NCI-H526 treated with DMSO at 0.1 percent for 48 hours (cell line): ENCODE data around the gene RTKN2.
"Not testable (repeated sequence)": the region's sequence is repeated elsewhere in the genome, so short reads cannot be mapped to it uniquely, and the experiment has no call there.

Experiments used
- DNase-seq: peaks from one replicate; lab custom pipeline; 2025; lab: John Stamatoyannopoulos, UW

Gene RTKN2

DNA sequence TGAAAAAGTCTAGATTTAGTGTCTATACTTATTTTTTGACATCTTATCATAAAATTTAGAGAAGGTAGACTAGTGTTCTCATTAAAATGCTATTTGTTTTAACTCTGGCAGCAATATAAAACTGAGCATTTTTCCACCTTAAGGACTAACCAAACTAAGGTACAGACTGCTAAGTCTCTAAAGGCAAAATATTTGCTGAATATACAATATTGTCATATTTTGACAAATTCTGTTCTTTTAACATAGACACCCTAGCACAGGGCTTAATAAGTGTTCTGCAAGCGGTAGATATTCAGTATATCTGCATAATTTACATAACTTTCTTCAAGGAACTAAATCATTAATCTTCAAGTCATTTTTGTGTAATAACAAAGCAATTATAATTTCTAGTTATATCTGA lies 8.6 kb downstream of the RTKN2 start:
- DNase-seq: no peak

GRCh38 chr10:62259456-62259855 lies 9.2 kb downstream of the RTKN2 start:
- no peak for DNase-seq

DNA sequence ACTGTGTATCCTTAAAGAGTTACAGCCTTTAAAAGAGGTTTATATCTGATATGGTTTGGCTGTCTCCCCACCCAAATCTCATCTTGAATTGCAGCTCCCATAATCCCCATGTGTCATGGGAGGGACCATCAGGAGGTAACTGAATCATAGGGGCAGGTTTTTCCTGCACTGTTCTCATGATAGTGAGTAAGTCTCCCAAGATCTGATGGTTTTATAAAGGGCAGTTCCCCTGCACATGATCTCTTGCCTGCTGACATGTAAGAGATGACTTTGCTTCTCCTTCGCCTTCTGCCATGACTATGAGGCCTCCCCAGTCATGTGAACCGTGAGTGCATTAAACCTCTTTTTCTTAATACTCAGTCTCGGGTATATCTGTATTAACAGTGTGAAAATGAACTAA lies 9.7 kb downstream of the RTKN2 start:
- no peak for DNase-seq

GRCh38 chr10:62253704-62254103 lies 14.9 kb downstream of the RTKN2 start:
- DNase-seq: no peak

DNA sequence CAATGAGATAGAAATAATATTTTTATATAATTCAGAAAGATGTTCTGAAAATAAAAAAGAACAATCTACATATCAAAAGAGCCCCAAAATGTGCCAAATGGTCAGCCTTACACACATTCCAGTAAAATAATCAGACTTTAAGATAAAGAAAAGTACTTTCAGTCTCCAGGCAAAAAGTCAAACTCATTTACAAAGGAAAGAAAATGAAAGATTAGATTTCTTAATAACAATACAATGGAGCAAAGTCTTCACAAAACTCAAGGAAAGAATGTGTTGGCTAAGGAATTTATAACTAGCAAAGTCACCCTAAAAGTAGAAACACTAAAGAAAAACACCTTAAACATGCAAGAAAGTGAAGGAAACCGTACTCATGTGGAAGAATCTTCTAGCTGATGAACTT lies 16.6 kb downstream of the RTKN2 start:
- DNase-seq: no peak

- no peak for DNase-seq
Observed at GRCh38 chr10:62250594-62251198, 17.9 kb downstream of the RTKN2 start.

- DNase-seq: no peak
Observed at GRCh38 chr10:62249957-62250356, 18.7 kb downstream of the RTKN2 start.

DNA sequence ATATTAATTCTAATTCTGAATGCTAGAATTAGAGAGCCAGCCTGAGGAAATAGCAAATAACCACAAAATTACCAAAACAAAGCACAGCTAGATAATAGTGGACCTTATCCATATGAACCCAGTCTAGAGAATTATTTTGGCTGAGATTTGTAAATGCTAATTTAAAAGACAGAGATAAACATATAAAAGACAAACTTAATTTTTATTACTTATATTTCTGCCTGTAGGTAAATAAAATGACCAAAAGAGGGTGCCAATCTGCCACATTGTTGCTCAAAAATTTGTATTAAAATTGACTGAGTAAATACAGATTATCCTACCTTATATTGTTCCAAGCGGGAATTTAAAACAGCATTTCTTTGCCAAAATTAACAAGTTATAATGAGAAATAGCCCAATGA lies 20.2 kb downstream of the RTKN2 start:
- no peak for DNase-seq

GRCh38 chr10:62244785-62245467 lies 23.7 kb downstream of the RTKN2 start:
- no peak for DNase-seq

DNA sequence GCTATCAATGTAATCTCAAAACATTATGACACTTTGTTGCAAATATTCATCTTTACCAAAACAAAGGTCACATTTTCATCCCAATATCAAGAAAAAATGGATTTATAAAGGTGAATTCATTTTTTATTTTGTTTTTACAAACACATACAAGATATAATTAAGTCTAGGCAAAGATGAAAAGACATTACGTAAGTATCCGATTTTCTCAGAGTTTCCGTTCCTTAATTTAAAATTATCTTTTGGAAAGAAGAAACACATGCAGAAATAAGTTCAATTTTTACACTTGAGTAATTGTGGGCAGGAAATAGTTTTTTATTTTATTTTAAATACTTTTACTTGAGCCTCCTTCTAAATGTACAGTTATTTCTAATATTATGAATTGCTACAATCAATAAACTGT lies 24.6 kb downstream of the RTKN2 start:
- DNase-seq: no peak

- DNase-seq: no peak
Observed at GRCh38 chr10:62243647-62243997, 25.0 kb downstream of the RTKN2 start.

DNA sequence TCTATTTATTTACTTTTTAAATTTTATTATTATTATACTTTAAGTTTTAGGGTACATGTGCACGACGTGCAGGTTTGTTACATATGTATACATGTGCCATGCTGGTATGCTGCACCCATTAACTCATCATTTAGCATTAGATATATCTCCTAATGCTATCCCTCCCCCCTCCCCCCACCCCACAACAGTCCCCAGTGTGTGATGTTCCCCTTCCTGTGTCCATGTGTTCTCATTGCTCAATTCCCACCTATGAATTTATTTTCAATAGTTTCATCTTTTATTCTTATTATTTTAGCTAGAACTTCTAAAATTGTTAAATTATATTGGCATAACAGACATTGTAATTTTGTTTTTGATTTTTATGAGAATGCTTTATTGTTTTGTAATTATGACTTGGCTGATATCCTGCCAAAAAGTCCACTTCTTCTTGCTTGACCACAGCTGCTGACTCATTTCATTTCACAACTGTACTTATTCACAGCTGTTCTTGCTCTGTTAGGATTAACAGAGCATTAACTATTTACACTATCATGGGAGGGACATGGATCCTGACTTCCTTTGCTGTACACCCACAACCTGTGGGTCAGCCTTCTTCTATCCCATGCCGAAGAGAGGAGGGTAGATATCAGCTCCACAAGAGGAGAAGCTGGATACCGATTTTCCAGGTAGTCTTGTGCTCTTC lies 25.5 kb downstream of the RTKN2 start:
- not testable (repeated sequence) for DNase-seq

DNA sequence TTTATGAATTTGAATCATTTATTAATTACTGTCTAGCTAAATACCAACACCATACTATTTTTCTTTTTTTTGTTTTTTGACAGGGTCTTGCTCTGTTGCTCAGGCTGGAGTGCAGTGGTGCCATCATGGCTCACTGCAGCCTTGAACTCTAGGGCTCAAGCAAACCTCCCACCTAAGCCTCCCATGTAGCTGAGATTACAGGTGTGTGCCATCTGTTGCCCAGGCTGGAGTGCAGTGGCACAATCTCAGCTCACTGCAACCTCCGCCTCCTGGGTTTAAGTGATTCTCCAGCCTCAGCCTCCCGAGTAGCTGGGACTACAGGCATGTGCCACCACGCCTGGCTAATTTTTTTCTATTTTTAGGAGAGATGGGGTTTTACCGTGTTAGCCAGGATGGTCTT lies 27.1 kb downstream of the RTKN2 start:
- not testable (repeated sequence) for DNase-seq

- DNase-seq: no peak
Observed at GRCh38 chr10:62239994-62240393, 28.6 kb downstream of the RTKN2 start.

GRCh38 chr10:62238880-62239279 lies 29.8 kb downstream of the RTKN2 start:
- DNase-seq: no peak

DNA sequence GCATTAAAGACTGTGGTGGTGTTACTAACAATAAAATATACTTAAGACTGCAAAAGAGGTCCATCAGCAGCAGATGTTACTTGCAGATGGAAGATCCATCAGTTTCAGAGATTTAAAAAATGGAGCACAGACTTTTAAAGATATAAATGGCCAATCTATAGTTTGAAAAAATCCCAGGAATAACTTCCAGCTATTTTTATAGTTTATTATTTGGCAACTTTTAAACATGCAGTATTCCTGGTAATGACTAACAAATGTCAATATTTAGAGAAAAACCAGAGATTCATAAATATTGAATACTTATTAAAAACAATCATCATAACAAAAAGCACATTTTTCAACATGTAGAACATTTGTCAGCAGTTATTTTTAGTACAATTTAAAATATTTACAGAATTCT lies 30.7 kb downstream of the RTKN2 start:
- DNase-seq: no peak

- DNase-seq: no peak
Observed at GRCh38 chr10:62237506-62237905, 31.1 kb downstream of the RTKN2 start.

DNA sequence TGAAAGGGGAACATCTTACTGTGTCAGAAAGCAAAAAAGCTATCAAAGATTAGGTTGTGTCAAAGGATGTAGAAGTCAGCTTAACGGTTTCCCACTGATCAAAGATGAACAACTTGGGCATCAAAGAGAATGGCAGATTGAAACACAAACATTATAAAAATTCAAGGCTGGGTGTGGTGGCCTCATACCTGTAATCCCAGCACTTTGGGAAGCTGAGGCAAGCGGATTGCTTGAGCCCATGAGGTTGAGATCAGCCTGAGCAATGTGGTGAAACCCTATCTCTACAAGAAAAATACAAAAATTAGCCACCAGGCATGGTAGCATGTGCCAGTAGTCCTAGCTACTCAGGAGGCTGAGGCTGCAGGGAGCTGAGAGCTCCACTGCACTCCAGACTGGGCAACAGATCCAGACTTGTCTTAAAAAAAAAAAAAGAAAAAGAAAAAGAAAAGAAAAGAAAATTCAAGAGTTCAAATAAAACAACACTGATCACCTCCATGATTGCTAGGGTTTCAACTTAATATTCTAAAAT lies 34.5 kb downstream of the RTKN2 start:
- no peak for DNase-seq

- DNase-seq: no peak
Observed at GRCh38 chr10:62233356-62234076, 35.1 kb downstream of the RTKN2 start.

GRCh38 chr10:62231805-62232204 lies 36.8 kb downstream of the RTKN2 start:
- DNase-seq: no peak

- DNase-seq: no peak
Observed at GRCh38 chr10:62231371-62231770, 37.3 kb downstream of the RTKN2 start.

DNA sequence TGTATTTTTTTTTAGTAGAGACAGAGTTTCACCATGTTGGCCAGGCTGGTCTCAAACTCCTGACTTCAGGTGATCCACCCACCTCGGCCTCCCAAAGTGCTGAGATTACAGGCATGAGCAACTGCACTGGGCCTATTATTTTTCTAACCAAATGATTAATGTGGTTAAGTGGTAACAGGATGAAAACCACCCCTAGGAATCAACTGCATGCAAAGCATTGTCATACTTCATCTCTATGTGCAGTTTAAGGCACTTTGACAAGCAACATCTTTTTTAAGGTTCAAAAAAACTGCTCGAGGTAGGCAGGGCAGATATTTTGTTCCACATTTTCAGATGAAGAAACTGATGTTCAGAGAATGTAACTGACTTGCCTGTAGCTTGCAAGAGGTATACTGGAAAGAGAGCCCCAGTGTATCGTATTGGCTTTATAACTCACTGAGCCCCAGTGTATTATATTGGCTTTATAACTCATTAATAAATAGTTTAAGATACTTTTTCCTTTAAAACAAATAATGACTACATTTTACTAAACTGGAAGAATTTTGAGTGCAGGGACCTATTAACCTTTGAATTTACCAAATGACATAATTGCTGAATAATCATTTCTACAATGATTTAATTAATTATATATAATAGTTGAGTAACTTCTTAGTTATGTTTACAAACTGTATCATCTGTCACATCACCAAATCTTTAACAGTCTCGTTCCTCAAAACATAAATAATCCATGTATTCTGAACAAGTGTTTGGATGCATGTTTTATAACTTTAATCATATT lies 38.1 kb downstream of the RTKN2 start:
- no peak for DNase-seq
